SU-DHL-6 (cell line): ENCODE results near the gene SMAP1.

Experiments
- EZH2phosphoT487 ChIP-seq: fragments of 200-600 bp; sonication (generic), shearing (Covaris generic); conservative IDR thresholded peaks from 2 replicates; pipeline ENCODE4 v1.6.1; 2018; ENCODE audit warnings: mild to moderate bottlenecking, antibody characterized with exemption, low read length, moderate library complexity, mixed read lengths
- TF ChIP-seq, protein P1 (sequence below): fragments of 200-600 bp; sonication (generic); IDR thresholded peaks from one replicate; pipeline ENCODE4 v1.5.1; 2017; ENCODE audit warnings: antibody characterized with exemption, mild to moderate bottlenecking, low read length, moderate library complexity; ENCODE audit not compliant: insufficient read depth, poor library complexity, severe bottlenecking

- TF ChIP-seq, protein P1, sequence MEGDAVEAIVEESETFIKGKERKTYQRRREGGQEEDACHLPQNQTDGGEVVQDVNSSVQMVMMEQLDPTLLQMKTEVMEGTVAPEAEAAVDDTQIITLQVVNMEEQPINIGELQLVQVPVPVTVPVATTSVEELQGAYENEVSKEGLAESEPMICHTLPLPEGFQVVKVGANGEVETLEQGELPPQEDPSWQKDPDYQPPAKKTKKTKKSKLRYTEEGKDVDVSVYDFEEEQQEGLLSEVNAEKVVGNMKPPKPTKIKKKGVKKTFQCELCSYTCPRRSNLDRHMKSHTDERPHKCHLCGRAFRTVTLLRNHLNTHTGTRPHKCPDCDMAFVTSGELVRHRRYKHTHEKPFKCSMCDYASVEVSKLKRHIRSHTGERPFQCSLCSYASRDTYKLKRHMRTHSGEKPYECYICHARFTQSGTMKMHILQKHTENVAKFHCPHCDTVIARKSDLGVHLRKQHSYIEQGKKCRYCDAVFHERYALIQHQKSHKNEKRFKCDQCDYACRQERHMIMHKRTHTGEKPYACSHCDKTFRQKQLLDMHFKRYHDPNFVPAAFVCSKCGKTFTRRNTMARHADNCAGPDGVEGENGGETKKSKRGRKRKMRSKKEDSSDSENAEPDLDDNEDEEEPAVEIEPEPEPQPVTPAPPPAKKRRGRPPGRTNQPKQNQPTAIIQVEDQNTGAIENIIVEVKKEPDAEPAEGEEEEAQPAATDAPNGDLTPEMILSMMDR = no peak
- no peak for TF ChIP-seq EZH2phosphoT487
These were observed 144.1 kb downstream of the SMAP1 start for GRCh38 chr6:70811788-70812187.
